GM21515 (cell line): Measurements from ENCODE around the gene ARFGEF2.
"Not testable (repeated sequence)": the region's sequence is repeated elsewhere in the genome, so short reads cannot be mapped to it uniquely, and the experiment has no call there.

Experiments
- ATAC-seq: cut with Tn5 transposase; IDR thresholded peaks from one replicate; pipeline ENCODE4 v1.9.1; 2021; ENCODE audit not compliant: unreplicated experiment

The ARFGEF2 gene

DNA sequence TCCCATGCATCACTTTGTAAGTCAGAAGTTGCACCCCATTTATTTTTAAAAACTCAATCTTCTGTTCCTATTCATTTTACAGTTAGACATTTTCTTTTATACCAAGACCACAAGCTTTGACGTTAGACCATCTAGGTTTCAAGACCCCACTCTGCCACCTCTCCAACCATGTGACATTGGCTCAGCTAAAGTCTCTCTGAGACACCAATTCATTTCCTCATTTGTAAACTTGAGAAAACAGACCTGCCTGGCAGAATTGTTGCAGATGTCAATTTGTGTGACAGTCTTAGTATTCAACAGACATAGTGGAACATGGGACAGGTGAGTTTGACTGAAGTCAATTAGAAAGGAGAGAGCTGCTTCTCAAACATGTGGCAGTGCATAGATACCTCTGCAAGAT, 69.0 kb downstream of the ARFGEF2 start:
- ATAC-seq = no peak

DNA sequence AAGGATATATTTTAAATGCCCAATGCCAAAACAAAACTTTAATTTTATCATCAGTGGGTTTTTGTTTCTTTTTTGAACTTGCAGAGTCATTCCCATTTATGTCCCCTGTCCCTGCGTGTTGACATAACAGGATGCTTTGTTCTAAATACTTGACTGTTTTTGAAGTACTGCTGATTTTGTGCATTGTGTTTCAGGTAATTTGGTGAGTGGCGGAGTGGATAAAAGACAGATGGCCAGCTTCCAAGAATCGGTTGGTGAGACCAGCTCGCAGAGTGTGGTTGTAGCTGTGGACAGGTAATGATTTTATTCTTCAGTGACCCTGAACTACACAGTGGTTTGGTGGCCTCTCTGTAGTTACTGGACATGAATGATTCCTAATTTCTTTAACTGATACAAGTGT, 74.1 kb downstream of the ARFGEF2 start:
- ATAC-seq = no peak

DNA sequence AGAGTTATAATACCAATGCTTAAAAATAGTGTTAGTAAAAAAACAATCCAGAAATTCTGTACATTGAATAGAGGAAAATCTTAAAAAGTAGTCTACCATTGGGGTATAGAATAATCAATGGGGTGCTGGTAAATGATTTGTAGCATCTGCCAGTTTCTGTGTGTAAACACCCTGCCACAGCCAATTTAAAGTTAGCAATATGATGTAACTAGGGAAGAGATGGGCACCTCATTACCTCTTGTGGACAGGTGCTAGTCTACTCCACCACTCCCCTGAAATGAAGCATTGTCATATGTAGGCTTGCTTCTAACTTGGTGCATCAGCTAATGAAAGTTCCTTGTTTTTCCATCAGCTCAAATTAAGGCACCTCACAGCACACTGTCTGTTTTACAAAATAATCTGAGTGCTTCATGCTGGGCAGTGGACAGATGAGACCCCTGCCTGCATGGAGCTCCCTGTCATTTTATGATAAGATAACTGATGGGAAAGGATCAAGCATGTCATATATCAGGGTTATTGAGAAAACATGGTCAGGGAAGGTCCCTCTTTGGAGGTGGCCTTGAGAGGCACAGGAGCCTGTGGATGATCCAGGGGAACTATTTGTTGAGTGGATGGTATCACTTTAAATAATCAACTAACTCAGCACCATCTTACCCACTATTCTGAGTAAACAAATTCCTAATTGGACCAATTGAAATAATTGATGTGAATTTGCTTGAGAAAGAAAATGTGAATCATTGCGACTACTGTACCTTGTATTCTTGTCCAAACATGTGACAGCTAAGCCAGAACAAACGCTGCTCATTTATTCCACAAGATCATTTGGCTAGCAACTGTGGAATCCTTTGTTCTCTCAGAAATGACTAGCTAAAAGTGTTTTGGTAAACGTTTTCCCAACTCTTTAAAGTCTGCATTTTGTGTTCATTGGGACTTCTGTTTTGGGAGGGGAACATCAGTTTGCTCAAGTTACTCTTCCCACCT, 78.7 kb downstream of the ARFGEF2 start:
- ATAC-seq = no peak

DNA sequence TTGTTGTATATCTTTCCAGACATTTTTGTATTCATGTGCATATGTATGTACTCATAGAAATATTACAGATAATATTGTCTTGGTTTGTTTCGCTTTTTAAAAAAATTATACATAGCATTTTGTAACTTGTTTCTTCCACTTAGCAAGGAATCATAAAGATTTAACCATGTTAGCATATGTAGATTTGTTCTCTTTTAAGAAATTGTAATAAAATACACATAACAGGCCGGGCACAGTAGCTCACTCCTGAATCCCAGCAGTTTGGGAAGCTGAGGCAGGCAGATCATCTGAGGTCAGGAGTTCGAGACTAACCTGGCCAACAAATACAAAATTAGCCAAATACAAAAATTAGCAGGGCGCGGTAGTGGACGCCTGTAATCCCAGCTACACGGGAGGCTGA, 80.2 kb downstream of the ARFGEF2 start:
- ATAC-seq = no peak

DNA sequence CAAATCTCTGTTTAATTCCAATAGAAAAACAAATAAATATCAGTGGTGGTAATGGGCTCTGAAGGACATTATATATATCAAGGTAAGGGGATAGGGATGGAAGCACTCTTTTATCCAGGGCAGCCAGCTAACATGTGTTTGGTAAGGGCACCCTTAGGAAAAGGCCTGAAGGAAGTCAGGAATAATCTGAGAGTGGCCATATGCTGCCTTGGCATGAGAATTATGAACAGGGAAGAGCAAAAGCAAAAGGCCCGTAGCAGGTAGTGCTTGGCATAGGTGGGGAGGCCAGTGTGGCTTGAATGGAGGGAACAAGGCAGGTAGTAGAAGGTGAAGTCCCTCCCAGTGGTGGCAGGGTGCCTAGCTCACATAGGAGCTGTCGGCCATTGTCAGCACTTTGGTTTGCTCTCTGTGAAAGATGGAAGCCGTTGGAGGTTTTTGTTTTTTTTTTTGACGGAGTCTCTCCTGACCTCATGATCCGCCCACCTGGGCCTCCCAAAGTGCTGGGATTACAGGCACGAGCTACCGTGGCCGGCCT, 85.0 kb downstream of the ARFGEF2 start:
- no peak for ATAC-seq

DNA sequence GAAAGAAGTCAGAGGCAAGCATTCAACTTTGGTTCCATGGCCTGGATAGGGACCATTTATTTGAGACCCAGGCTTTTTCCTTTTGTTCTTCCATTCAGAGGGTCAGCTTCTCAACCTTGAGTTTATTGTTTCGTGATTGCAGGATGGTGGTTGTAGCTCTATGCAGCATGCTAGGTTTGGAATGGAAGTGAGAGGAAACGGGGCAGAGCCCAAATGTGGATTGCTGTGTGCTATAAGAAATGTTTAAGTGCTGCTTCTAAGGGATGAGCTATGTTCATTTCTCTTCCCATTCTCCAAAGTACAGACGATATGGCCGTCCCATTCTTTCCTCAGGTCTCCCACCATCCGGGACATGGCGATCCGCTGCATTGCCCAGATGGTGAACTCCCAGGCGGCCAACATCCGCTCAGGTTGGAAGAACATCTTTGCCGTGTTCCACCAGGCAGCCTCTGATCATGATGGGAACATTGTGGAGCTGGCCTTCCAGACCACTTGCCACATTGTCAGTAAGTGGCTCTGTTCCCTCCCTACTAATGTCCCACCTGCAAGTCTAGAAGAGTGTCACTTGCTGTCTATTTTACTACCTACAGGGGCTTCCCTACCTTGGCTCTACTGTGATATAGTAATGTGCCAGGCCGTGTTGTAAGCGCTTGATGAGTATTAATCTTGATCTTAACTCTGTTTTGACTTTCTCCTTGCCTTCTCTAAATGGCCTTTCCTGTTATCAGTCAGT, 88.6 kb downstream of the ARFGEF2 start:
- no peak for ATAC-seq

DNA sequence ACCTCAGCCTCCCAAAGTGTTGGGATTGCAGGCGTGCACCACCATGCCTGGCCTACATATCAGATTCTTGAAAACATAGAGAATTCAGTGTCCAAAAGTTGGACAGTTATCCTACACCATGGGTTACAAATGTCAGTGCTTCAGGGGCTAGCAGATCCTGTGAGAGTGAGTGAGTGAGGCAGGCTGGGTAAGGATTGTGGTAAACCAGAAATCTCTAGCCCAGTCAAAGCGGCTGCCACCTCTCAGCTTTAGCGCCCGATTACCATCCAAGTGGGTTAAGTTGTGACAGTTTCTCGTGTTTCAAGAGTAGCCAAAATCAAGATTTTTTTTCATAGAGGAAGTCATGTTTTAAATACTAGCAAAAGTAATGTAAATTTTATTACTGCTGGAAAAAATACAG, 102.7 kb downstream of the ARFGEF2 start:
- ATAC-seq = no peak

DNA sequence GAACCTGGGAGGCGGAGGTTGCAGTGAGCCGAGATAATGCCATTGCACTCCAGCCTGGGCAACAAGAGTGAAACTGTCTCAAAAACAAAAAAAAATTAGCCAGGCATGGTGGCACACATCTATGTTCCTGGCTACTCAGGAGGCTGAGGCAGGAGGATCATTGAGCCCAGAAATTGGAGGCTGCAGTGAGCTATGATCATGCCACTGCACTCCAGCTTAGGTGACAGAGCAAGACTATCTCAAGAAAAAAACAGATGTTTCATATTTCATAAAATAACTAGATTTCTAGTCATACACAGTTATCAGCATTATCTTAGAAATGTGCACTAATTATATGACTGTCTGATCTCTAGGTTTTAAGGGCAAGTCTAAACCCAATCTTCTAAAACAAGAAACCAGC, 106.7 kb downstream of the ARFGEF2 start:
- ATAC-seq = not testable (repeated sequence)

DNA sequence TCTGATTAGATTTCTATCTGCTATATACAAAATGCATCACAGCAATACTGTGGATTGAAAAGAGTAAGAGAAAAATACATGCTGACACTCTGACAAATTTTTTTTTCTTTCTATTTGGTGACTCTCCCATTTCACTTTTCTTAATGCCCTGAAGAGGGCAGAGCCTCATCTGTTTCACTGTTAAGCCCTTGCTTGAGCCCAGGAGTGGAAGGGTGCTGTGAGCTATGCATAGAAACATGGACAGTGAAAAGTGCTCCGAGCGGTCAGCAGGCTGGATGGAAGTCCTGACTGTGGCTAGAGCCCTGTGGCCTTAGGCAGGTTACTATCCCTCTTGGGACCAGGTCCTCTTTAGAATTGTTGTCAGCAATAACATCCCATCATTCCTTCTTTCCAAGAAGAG, 107.2 kb downstream of the ARFGEF2 start:
- no peak for ATAC-seq

DNA sequence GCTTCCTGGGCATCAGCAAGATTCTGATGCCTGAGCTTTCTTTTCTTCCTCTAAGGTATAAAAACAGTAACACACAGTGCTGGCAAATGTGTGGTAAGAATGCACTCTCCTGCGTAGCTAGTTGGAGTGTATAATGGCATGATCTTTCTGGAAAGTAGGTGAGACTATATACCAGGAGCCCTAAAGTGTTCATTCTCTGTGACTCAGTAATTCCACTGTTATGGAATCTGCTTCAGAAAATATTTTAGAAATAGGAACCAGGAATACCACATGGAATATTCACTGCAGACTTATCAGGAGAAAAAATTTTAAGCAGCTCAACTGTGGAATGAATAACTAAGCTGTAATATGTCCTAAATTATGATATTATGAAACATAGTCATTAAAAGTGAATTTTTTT, 107.7 kb downstream of the ARFGEF2 start:
- ATAC-seq = no peak

DNA sequence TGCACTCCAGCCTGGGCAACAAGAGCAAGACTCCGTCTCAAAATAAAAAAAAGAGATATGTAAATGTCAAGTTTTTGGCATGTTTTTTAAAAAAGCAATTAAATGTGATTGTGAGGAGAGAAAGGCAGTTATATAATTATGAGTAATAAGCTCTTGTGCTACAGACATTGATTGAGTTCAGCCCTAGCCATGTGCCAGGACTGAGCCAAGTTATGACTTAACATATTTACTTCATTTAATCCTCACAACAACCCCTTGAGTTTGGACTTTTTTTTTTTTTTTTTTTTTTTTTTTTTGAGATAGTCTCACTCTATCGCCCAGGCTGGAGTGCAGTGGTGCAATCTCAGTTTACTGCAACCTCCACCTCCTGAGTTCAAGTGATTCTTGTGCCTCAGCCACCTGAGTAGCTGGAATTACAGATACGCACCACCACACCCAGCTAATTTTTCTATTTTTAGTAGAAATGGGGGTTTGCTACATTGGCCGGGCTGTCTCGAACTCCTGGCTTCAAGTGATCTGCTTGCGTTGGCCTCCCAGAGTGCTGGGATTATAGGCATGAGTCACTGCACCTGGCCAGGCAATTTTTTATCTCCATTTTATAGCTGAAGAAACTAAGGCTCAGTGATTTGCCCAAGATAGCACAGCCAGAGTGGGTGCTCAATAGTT, 109.6 kb downstream of the ARFGEF2 start:
- ATAC-seq = no peak

DNA sequence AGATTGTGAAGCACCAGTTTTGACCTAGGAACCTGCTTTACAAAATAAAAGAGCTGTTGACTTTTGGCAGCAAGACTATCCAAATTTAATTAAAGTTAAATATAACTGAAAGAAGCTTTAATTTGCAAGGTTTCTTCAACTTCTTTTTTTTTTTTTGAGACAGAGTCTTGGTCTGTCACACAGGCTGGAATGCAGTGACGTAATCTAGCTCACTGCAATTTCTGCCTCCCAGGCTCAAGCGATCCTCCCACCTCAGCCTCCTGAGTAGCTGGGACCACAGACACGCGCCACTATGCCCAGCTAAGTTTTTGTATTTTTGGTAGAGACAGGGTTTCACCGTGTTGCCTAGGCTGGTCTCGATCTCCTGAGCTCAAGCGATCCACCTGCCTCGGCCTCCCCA, 110.9 kb downstream of the ARFGEF2 start:
- no peak for ATAC-seq

DNA sequence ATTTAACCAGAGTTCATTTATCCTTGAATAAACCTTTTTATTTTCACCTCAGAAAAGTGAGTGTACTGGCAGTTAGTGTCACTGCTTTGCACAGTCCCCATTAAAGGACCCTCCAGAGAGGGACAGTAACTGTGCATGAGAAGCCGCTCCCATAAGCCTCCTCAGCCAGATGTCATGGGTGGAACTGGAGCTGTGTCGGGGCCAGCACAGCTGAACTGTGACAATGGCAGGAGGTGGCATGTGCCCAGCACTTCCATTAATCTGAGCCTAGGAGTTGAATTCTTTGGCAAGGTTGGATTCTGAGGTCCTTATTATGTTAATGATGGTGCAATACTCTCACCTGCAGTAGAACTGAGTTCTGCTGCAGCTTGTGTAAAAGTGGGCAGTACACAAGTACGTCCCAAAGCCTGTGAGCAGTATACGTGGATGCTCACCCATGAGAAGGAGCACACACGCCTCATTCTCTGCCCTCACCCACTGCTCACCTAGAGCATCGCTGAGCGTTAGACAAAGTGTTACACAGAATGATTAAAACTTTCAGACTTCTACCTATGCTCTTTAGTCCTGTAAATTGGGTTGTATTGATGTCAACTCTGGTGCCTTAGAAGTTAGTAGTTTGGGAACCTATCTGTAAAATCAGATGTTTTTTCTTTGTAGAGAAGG, 112.7 kb downstream of the ARFGEF2 start:
- no peak for ATAC-seq

DNA sequence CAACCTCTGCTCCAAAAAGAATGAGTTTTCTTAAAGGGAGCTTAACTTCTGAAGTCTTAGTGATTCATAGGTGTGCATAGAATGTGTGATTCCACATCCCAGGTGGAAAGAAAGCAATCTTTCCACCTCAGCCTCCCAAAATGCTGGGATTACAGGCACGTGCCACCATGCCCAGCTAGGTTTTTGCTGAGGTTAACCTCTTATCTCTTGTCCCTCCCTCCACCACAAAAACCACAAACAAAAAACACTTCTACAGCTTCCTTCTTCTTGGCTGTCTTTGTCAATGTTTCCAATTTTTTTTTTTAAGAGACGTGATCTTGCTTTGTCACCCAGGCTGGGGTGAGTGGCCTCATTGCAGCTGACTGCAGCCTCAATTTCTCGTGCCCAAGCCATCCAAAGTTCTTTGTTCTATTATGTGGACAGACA, 116.5 kb downstream of the ARFGEF2 start:
- ATAC-seq = no peak

DNA sequence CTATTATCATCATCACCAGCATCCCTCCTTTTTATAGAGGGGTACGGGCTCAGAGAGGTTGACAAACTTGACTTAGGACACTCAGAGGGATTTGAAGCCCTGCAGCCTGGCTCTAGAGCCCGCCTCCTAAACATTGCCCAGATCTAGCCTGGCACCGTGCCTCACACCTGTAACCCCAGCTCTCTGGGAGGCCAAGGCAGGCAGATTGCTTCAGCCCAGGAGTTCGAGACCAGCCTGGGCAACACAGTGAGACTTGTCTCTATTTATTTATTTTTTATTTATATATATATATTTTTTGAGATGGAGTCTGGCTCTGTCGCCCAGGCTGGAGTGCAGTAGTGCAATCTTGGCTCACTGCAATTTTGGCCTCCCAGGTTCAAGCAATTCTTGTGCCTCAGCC, 118.3 kb downstream of the ARFGEF2 start:
- no peak for ATAC-seq

DNA sequence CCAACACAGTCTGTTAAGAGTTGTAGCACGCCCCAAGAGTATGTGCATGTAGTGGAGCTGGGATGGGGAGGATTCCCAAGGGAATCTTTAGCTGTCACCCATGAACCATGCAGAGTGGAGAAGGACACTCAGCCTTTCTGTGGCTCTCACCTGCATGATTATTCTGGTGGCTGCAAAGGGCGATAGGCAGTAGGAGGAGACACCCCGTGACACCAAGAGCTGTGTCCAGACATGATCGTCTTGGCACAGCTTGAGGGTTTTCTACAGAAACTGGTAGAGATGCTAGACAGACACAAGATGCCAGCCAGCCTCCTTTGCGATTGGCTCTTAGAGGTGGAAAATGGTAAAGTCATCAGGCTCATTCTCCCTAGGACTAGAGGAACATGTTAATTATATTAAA, 121.5 kb downstream of the ARFGEF2 start:
- ATAC-seq = no peak

DNA sequence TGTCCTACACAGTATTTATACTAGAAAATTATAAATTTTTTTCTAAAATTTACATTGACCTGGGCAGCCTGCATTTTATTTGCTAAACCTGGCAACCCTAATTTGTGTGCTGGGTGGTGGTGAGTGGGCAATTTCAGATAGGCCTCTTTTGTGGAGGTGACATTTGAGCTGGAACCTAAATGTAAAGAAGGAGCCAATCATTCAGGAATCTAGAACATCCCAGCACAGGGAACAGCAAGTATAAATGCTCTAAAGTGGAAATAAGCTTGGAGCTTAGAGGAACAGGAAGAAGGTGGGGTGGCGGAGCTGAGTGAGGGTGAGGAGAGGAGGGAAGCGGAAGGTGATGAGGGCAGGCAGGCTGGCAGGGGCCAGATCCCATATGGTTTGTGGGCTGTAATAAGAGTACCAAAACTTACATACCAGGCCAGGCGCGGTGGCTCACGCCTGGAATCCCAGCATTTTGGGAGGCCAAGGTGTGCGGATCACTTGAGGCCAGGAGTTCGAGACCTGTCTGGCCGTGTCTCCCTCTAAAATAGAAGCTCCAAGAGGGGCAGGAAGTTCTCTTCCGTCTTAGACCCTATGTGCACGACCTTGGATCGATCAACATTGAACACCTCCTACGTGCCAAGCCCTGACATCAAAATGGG, 124.1 kb downstream of the ARFGEF2 start:
- peak; percentile 16 for ATAC-seq

DNA sequence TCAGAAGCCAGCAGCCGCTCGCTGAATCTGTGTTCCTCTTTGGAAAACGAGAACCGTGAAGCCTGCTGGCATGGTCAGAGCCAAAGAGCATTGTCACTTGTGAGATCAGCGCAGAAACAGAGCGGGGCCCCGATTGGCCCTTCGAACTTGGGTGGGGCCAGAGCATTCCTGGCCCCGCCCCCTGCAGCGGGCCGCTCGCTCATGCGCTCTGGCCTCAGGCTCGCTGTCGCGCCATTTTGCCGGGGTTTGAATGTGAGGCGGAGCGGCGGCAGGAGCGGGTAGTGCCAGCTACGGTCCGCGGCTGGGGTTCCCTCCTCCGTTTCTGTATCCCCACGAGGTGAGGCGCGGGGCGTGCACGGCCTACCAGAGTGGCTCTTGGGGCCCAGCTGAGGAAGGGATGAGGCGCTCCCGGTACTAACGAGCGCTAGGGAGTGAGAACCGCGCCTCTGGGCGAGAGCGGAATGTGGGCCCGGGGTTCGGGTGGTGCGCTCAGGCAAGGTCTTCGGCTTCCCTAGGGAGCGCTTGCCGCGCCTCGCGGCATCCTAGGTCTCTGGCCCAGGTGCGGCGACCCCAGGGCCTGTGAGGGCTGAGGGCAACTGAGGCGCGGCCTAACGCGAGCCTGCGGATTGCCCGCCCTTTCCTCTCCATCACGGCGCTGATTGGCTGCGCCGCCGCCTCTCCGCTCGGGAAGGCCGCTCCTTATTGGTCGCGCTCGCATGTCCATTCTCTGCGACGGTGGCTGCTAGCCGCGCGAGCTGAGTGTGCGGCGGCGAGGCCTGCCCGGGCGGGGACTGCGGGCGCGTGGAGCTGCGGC, 124.8 kb downstream of the ARFGEF2 start, which contains the start of gene CSE1L:
CSE1L (plus strand) TSS at position 226 of the 814 bp plus-strand sequence. CDS start 12,152 bp downstream, outside the sequence.
- peak; percentile 79 for ATAC-seq

DNA sequence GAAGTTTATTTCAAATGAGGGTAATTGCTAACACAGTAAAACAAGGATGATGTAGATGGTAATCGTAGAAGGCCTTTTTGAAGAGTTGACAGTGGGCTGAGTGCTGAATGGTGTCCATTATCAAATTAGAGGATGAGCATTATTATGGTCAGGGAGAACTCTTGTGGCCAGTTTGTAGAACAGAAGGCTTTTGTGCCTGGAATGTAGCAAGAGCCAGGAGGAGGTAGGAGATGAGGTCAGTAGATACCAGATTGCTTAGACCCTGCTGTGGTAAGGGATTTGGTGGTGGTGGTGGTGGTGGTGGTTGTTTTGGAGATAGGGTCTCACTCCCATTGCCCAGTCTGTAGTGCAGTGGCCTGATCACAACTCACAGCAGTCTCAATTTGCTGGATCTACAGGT, 130.8 kb downstream of the ARFGEF2 start:
- ATAC-seq = no peak
